Lower lobe of right lung (tissue), 2 donors: Measurements from ENCODE around the gene SUN3. TPM values are rescaled to one million over a fixed set of nuclear protein-coding genes. Genes with fewer than 3 reads are reported as not detected.
A peak's percentile ranks its signal among the peaks of the same experiment; 100 is the strongest.

Experiments
- ATAC-seq, 2 donors: fragments of 200-7000 bp; cut with Tn5 transposase; one replicate each; pipeline ENCODE4 v1.9.1; 2020 to 2022; ENCODE audit warnings: mild to moderate bottlenecking in 2 of 2, moderate library complexity in 2 of 2
- DNase-seq: peaks from one replicate; pipeline ENCODE4 v3.0.0-alpha.2; 2020
- H3K27ac ChIP-seq: fragments of 200-600 bp; one replicate; pipeline ENCODE4 v1.8.0; 2022
- H3K27me3 ChIP-seq: fragments of 200-600 bp; one replicate; pipeline ENCODE4 v1.8.0; 2022; ENCODE audit warnings: low read depth
- H3K36me3 ChIP-seq: fragments of 200-600 bp; one replicate; pipeline ENCODE4 v1.8.0; 2022; ENCODE audit warnings: mild to moderate bottlenecking
- H3K4me1 ChIP-seq: fragments of 200-600 bp; one replicate; pipeline ENCODE4 v1.8.0; 2022
- H3K4me3 ChIP-seq: fragments of 200-600 bp; one replicate; pipeline ENCODE4 v1.8.0; 2022; ENCODE audit warnings: mild to moderate bottlenecking
- H3K9me3 ChIP-seq: fragments of 200-600 bp; one replicate; pipeline ENCODE4 v1.8.0; 2022
- CTCF ChIP-seq: fragments of 200-600 bp; IDR thresholded peaks from one replicate; pipeline ENCODE4 v1.8.0; 2022; ENCODE audit warnings: antibody characterized with exemption, mild to moderate bottlenecking
- intact Hi-C: fragments of 100-400 bp; cut with DNase I; formaldehyde crosslinking; loops from one replicate; pipeline ENCODE4 v1.11.0; 2022
- total RNA-seq: library from RNA; stranded (reverse); fragmentation: NEBNext Ultra II Directional; extraction: Animal tissue kit (Norgen Biotek cat#: 25700); gene quantifications from one replicate; pipeline ENCODE4 v1.2.1, GENCODE V29; 2021
- donor health status: DM: no; HTN: yes; CAD: no; lungs with severe emphysema.

SUN3 gene
- total RNA-seq, 1 donor from 2014 or later = not detected

DNA sequence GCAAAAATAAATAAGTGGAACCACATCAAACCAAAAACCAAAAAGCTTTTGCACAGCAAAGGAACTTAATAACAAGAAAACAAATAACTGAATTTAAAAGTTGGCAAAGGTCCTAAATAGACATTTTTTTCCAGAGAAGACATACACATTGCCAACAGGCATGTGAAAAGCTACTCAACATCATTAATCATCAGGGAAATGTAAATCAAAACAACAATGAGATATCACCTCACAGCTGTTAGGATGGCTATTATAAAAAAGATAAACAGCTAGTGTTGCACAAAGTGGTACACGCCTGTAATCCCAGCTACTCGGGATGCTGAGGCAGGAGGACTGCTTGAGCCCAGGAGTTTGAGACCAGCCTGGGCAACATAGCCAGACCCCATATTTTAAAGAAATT lies 2.2 kb upstream of the SUN3 start:
- DNase-seq (no peak), ATAC-seq (no peak)
- H3K36me3 ChIP-seq = no peaks in the 10 kb centered on the region
- intact Hi-C loops = no loop called here
- no peak overlapping the region for H3K4me3 ChIP-seq
- TF ChIP-seq CTCF = no peak
- no peaks in the 10 kb centered on the region for H3K9me3 ChIP-seq
- peaks cover 13% of the 10 kb centered on the region for H3K4me1 ChIP-seq
- H3K27ac ChIP-seq = no peak overlapping the region
- peaks cover 24% of the 10 kb centered on the region for H3K27me3 ChIP-seq

DNA sequence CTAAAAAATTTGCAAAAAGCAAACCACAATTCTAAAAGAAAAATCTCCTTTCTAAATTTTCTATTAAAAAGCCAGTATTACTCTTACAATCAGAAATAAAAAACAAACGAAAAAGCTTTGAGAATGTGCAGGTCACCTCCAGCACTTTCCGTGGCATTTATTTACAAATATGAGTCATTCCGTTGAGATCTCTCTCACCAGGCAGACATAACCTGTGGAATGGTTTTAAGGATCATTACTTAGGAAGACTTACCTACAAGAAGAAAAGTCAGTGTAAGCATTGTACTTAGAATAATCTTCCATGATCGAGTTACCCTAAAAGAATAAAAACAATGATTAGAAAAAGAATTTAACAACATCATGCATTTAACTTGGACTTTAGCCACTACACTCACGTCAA lies 3.3 kb downstream of the SUN3 start:
- Histone ChIP-seq H3K4me1 (no peaks in the 10 kb centered on the region), H3K4me3 (no peak overlapping the region), H3K36me3 (no peaks in the 10 kb centered on the region), H3K27ac (no peak overlapping the region), H3K27me3 (no peaks in the 10 kb centered on the region), H3K9me3 (no peaks in the 10 kb centered on the region)
- DNase-seq (no peak), ATAC-seq (peak in 1 of 2 donors; percentile 64)
- intact Hi-C loops = no loop called here
- TF ChIP-seq CTCF = no peak

- Histone ChIP-seq H3K4me3 (no peak overlapping the region), H3K4me1 (no peaks in the 10 kb centered on the region), H3K27ac (no peak overlapping the region), H3K36me3 (no peaks in the 10 kb centered on the region), H3K27me3 (no peaks in the 10 kb centered on the region), H3K9me3 (no peaks in the 10 kb centered on the region)
- TF ChIP-seq CTCF = no peak
- intact Hi-C loops = no loop called here
- no peak for ATAC-seq
- no peak for DNase-seq
These were observed 11.2 kb downstream of the SUN3 start for GRCh38 chr7:48017674-48018073.

- Histone ChIP-seq H3K36me3 (no peaks in the 10 kb centered on the region), H3K9me3 (no peaks in the 10 kb centered on the region)
- intact Hi-C loops = no loop called here
These were observed 12.3 kb downstream of the SUN3 start for GRCh38 chr7:48016641-48017040.

DNA sequence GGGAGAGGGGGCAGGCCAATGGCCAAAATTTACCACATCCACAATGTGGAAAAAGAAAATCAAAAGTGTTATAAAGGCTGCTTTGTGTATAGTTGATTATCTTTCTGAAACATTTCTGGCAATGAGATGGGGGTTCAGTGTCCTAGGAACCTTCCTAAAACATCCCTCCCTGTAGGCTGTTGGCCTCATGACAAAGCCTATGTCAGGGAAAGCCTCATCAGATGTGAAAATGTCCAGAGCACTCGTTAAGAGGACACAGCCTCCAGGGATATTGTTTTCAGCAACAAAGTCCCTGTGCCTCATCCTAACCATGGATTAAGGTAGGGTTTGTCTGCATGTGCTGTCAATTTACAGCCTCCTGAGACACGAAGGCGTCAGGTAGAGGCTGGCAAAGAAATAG lies 17.0 kb downstream of the SUN3 start:
- TF ChIP-seq CTCF = no peak
- ATAC-seq (no peak), DNase-seq (no peak)
- Histone ChIP-seq H3K4me3 (no peak overlapping the region), H3K4me1 (no peaks in the 10 kb centered on the region), H3K9me3 (no peaks in the 10 kb centered on the region), H3K27me3 (no peaks in the 10 kb centered on the region), H3K36me3 (no peaks in the 10 kb centered on the region), H3K27ac (no peak overlapping the region)
- intact Hi-C loops = no loop called here

More at GRCh38 chr7:48016641-48017040, 12.3 kb downstream of the SUN3 start:
- ATAC-seq (no peak), DNase-seq (no peak)
- H3K27me3 ChIP-seq = no peaks in the 10 kb centered on the region
- TF ChIP-seq CTCF = no peak
- H3K27ac ChIP-seq = no peak overlapping the region
- no peaks in the 10 kb centered on the region for H3K4me1 ChIP-seq
- H3K4me3 ChIP-seq = no peak overlapping the region

DNA sequence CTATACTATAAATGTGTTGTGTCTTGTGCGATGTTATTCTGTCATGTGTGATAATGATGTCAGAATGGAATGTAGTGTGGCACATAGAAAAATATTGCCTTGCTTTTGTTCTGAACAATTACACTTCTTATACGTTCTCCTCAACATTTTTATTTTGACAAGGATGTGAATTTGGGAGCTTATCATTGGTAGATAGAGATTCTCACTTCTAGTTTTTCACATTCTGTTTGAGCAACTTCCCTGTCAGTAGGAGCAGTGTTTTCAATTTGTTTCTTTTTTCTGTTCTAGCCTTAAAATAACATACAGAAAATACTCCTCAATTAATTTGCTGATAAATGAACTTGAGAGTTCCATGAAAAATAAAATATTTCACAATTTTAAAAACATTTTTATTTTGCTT lies 17.6 kb downstream of the SUN3 start:
- Histone ChIP-seq H3K27me3 (peaks cover 3% of the 10 kb centered on the region), H3K9me3 (no peaks in the 10 kb centered on the region), H3K4me3 (no peak overlapping the region), H3K36me3 (no peaks in the 10 kb centered on the region), H3K27ac (no peak overlapping the region), H3K4me1 (no peaks in the 10 kb centered on the region)
- intact Hi-C loops = no loop called here
- DNase-seq (no peak), ATAC-seq (no peak)
- TF ChIP-seq CTCF = no peak
